GM10266 (cell line): ENCODE data around the gene NPIPB2.
"Not testable (repeated sequence)": the region's sequence is repeated elsewhere in the genome, so short reads cannot be mapped to it uniquely, and the experiment has no call there.

Source experiments
- DNase-seq: peaks from one replicate; pipeline ENCODE4 v3.0.0; 2012; ENCODE audit errors: extremely low spot score
- CTCF ChIP-seq: IDR thresholded peaks from 2 replicates; pipeline ENCODE4 v1.5.1; 2012; ENCODE audit warnings: mild to moderate bottlenecking, low read depth; ENCODE audit not compliant: control insufficient read depth, insufficient read depth; ENCODE audit errors: missing control alignments

The NPIPB2 gene

GRCh38 chr16:11978080-11978479 lies 36.2 kb upstream of the NPIPB2 start:
- no peak for TF ChIP-seq CTCF
- no peak for DNase-seq

GRCh38 chr16:11977376-11978041 lies 35.7 kb upstream of the NPIPB2 start:
- no peak for TF ChIP-seq CTCF
- DNase-seq: no peak

- no peak for TF ChIP-seq CTCF
- DNase-seq: no peak
Measured at GRCh38 chr16:11976850-11977375, 35.1 kb upstream of the NPIPB2 start.

GRCh38 chr16:11973070-11973469 lies 31.2 kb upstream of the NPIPB2 start:
- DNase-seq: no peak
- TF ChIP-seq CTCF: no peak

- no peak for TF ChIP-seq CTCF
- DNase-seq: no peak
Measured at GRCh38 chr16:11972128-11972527, 30.3 kb upstream of the NPIPB2 start.

GRCh38 chr16:11970292-11970691 lies 28.4 kb upstream of the NPIPB2 start:
- DNase-seq: not testable (repeated sequence)

- no peak for TF ChIP-seq CTCF
- no peak for DNase-seq
Measured at GRCh38 chr16:11968577-11968976, 26.7 kb upstream of the NPIPB2 start.
